Measurements from ENCODE around the gene SLC41A3.

SLC41A3 gene

GRCh38 chr3:126083913-126084767 is at the start of gene SLC41A3:
SLC41A3 (minus strand) TSS chr3:126084124; CDS start chr3:126068219, 15,905 bp downstream.
- peak; percentile 21 for DNase-seq

GRCh38 chr3:126133606-126134005 is 49.7 kb upstream of the SLC41A3 start:
- DNase-seq = no peak

GRCh38 chr3:126132751-126133511 is 49.0 kb upstream of the SLC41A3 start:
- DNase-seq = no peak

- no peak for DNase-seq
These were observed 48.2 kb upstream of the SLC41A3 start for GRCh38 chr3:126131881-126132750.

- DNase-seq = no peak
These were observed 47.2 kb upstream of the SLC41A3 start for GRCh38 chr3:126130981-126131745.

- no peak for DNase-seq
These were observed 46.3 kb upstream of the SLC41A3 start for GRCh38 chr3:126130081-126130855.

GRCh38 chr3:126129398-126129891 is 45.5 kb upstream of the SLC41A3 start:
- DNase-seq = no peak

GRCh38 chr3:126128504-126129397 is 44.8 kb upstream of the SLC41A3 start:
- DNase-seq = no peak

GRCh38 chr3:126127904-126128303 is 44.0 kb upstream of the SLC41A3 start:
- no peak for DNase-seq

GRCh38 chr3:126127452-126127851 is 43.5 kb upstream of the SLC41A3 start:
- DNase-seq = no peak

- DNase-seq = no peak
These were observed 43.0 kb upstream of the SLC41A3 start for GRCh38 chr3:126126811-126127431.

- DNase-seq = no peak
These were observed 42.4 kb upstream of the SLC41A3 start for GRCh38 chr3:126126286-126126685.

GRCh38 chr3:126125781-126126251 is 41.9 kb upstream of the SLC41A3 start:
- DNase-seq = no peak

GRCh38 chr3:126125341-126125740 is 41.4 kb upstream of the SLC41A3 start:
- DNase-seq = no peak

GRCh38 chr3:126124896-126125295 is 41.0 kb upstream of the SLC41A3 start:
- no peak for DNase-seq

GRCh38 chr3:126124148-126124868 is 40.4 kb upstream of the SLC41A3 start:
- no peak for DNase-seq

GRCh38 chr3:126121632-126122031 is 37.7 kb upstream of the SLC41A3 start:
- no peak for DNase-seq

GRCh38 chr3:126121074-126121473 is 37.1 kb upstream of the SLC41A3 start:
- no peak for DNase-seq

- DNase-seq = no peak
These were observed 36.1 kb upstream of the SLC41A3 start for GRCh38 chr3:126119976-126120375.
